HAP-1 (cell line): ENCODE data around the gene FBXL4.
"Not testable (repeated sequence)": the region's sequence is repeated elsewhere in the genome, so short reads cannot be mapped to it uniquely, and the experiment has no call there.

Experiments used
- DNase-seq, 2 experiments: peaks; one replicate each; pipeline ENCODE4 v3.0.0-alpha.2; 2016 to 2020; ENCODE audit warnings: low spot score in 2 of 2
- H3K27me3 ChIP-seq: fragments of 250-450 bp; sonication (Bioruptor Pico); 2 replicates; pipeline ENCODE4 v1.5.1; 2020; ENCODE audit warnings: low read depth, mild to moderate bottlenecking, moderate library complexity
- H3K36me3 ChIP-seq: fragments of 250-450 bp; sonication (Bioruptor Pico); replicated peaks from 2 replicates; pipeline ENCODE4 v1.5.1; 2020; ENCODE audit warnings: mild to moderate bottlenecking
- H3K4me1 ChIP-seq: fragments of 250-450 bp; sonication (Bioruptor Pico); 2 replicates; pipeline ENCODE4 v1.5.1; 2020; ENCODE audit warnings: mild to moderate bottlenecking
- H3K4me3 ChIP-seq: fragments of 250-450 bp; sonication (Bioruptor Pico); 2 replicates; pipeline ENCODE4 v1.5.1; 2020; ENCODE audit warnings: mild to moderate bottlenecking, moderate library complexity
- H3K9me3 ChIP-seq: fragments of 250-450 bp; sonication (Bioruptor Pico); 2 replicates; pipeline ENCODE4 v1.5.1; 2020; ENCODE audit warnings: mild to moderate bottlenecking, moderate library complexity
- in situ Hi-C: fragments of 300-500 bp; cut with MboI; formaldehyde crosslinking; loops from 3 replicates; pipeline ENCODE4 v1.14.3; 2020; ENCODE audit warnings: low sequenced_read_pairs, inconsistent platforms, mixed read lengths

Gene FBXL4

DNA sequence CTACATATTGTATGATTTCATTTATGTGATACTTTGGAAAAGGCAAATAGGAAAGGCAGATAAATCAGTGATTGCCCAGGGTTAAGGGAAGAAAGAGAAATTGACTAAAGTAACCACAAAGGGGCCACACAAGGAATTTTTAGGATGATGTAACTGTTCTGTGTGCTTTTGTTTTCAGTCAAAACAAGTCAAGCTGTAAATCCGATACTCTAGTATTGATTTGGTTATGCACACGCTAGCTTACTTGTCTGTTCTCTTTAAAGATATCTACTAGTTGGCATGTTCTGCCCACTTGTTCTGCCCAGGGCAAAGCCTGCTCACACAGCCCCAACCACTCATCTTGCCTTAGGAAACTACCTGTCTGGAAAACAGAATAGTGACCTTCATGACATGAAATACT is 6.4 kb downstream of the FBXL4 start:
- Histone ChIP-seq H3K27me3 (no peaks in the 10 kb centered on the region), H3K4me1 (peaks cover 15% of the 10 kb centered on the region), H3K9me3 (no peaks in the 10 kb centered on the region), H3K36me3 (no peaks in the 10 kb centered on the region; the same call in 1 of the 2 replicates), H3K4me3 (no peak overlapping the region)
- in situ Hi-C loops = no loop called here
- no peak for DNase-seq

DNA sequence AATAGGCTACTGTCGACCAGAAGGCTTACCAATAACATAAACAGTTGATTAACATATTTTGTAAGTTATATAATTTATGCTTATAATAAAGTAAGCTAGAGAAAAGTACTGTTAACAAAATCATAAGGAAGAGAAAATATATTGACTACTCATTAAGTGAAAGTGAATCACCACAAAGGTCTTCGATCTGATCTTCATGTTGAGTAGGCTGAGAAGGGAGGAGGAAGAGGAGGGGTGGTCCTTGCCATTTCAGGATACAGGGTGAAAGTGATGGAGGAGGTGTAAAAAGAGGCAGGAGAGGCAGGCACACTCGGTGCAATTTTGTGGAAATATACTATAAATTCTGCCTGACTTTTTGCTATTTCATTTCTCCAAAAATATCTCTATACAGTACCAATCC is 10.4 kb downstream of the FBXL4 start:
- in situ Hi-C loops = no loop called here
- no peak overlapping the region for H3K4me3 ChIP-seq
- no peaks in the 10 kb centered on the region for H3K9me3 ChIP-seq
- H3K4me1 ChIP-seq = no peaks in the 10 kb centered on the region
- no peaks in the 10 kb centered on the region for H3K27me3 ChIP-seq
- DNase-seq = no peak
- H3K36me3 ChIP-seq = no peaks in the 10 kb centered on the region; the same call in 1 of the 2 replicates

DNA sequence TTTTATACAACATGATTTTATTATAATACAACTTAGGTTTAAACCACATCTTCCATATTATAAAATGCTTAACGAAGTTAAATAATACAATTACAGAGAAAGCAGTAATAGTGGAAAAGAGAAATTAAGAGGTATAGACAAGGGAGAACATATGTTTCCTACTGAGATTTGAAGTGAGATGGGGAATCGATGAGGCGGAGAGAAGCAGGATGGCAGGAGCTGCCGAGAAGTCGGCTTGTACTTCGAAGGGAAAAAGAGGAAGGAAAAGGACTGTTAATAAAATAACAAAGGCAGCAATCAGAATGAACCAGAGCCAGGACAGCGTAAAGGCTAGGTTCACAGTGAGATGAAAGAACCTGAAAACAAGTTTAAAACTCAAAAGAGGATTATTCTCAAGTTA is 15.4 kb downstream of the FBXL4 start:
- H3K36me3 ChIP-seq = no peaks in the 10 kb centered on the region
- DNase-seq = no peak
- H3K27me3 ChIP-seq = no peaks in the 10 kb centered on the region
- H3K4me3 ChIP-seq = no peak overlapping the region
- H3K9me3 ChIP-seq = no peaks in the 10 kb centered on the region
- in situ Hi-C loops = no loop called here
- no peaks in the 10 kb centered on the region for H3K4me1 ChIP-seq

DNA sequence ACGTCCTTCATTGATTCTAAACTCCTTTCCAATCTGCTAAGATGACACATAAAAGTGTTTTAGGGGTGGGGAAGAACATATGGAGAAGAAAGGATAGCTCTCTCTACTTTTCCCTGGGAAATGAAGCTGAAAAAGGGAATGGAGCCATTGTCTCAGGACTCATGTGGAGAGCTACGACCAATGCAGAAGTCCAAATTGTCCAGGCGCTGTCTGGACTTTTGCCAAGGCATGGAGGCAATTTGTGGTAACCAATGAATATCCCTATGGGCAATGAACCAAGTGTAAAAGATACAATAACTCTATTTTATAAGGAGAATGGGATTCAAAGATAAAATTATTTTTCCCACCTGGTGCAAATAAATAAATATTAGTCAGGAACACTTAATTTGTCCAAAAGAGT is 16.1 kb downstream of the FBXL4 start:
- in situ Hi-C loops = no loop called here
- no peak for DNase-seq
- Histone ChIP-seq H3K4me1 (no peaks in the 10 kb centered on the region; the same call in 1 of the 2 replicates), H3K36me3 (no peaks in the 10 kb centered on the region), H3K9me3 (no peaks in the 10 kb centered on the region), H3K27me3 (no peaks in the 10 kb centered on the region), H3K4me3 (no peak overlapping the region)

DNA sequence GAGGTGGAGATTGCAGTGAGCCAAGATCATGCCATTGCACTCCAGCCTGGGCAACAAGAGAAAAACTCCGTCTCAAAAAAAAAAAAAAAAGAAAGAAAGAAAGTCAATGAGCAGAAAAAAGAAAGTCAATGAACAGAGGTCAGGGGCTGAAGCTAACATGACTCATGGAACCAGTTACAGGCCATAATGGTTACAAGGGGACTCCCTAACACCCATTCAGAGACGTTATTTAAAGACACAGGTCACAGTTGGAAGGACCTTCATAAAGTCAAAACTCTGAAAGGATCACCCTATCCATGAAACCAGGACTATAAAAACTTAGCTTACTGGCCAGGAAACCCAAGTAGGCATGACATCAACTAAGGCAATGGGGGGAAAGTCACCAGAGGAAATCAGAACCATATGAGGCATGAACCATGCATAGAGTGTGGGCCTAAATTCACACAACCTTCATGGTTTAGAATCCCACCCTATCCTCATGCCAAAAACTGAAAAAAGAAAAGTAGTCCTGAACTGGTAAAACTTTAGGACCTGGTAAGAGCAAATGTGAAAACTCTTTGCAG is 18.2 kb downstream of the FBXL4 start:
- peaks cover 16% of the 10 kb centered on the region for H3K4me1 ChIP-seq
- no peaks in the 10 kb centered on the region for H3K9me3 ChIP-seq
- no peak overlapping the region for H3K4me3 ChIP-seq
- in situ Hi-C loops = no loop called here
- no peaks in the 10 kb centered on the region for H3K27me3 ChIP-seq
- DNase-seq = no peak
- H3K36me3 ChIP-seq = no peaks in the 10 kb centered on the region

DNA sequence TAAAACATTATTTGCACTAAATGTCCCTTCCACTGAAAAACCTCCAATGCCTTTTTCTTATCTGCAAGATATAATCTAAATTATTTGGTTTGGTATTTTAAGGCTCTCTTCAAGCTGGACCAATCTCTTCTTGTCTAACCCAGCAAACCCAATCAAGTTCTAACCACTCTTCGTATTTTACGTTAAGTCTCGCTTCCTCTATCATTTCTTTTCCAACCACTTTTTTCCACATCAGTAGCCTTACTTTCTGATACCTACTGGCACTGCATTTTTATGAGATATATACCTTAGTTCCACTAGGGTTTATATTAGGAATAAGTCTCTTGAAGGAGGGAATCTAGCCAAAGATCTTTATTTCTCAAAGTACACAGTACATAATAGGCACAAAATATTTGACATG is 19.1 kb downstream of the FBXL4 start:
- Histone ChIP-seq H3K27me3 (no peaks in the 10 kb centered on the region), H3K4me3 (no peak overlapping the region), H3K4me1 (peaks cover 16% of the 10 kb centered on the region), H3K36me3 (no peaks in the 10 kb centered on the region), H3K9me3 (no peaks in the 10 kb centered on the region)
- in situ Hi-C loops = no loop called here
- DNase-seq = no peak

DNA sequence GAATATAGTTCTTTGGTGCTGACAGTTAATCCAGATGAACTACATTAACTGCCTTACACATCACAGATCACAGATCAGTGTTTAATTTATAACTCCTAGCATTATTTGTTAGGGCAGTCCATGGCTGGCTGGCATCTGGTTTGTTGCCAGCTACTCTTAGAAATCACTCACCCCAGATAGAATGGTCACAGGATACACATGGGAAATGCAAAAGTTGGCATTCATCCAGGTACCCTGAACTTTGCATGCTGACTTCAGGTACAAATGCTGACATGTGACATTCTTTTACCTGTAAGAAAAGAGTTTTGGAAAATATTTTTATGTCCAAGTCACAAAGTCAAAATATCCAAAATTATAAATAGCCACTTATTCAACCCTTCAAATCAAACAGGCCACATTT is 20.2 kb downstream of the FBXL4 start:
- DNase-seq = no peak
- Histone ChIP-seq H3K27me3 (no peaks in the 10 kb centered on the region), H3K4me3 (no peak overlapping the region), H3K36me3 (no peaks in the 10 kb centered on the region), H3K9me3 (no peaks in the 10 kb centered on the region), H3K4me1 (peaks cover 16% of the 10 kb centered on the region)
- in situ Hi-C loops = no loop called here

DNA sequence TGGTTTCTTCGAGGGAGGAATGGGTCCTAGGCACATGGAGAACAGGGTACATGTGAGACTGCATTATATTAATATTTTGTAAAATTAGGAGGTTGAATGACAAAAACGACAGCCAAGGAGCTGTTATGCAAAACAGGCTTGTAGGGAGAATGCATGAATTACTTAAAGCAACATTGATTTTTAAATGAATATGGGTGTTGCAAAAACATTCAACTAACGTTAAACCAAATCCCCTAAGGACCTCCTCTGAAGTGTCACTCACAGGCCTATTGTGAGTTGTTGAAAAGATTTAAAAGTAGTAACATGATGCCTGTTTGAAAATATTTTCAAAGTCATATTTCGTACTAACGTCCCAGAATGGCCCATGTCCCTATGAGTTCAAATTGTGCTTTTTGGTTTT is 21.9 kb downstream of the FBXL4 start:
- no peaks in the 10 kb centered on the region for H3K36me3 ChIP-seq
- no peak overlapping the region for H3K4me3 ChIP-seq
- in situ Hi-C loops = no loop called here
- no peaks in the 10 kb centered on the region for H3K27me3 ChIP-seq
- peaks cover 16% of the 10 kb centered on the region for H3K4me1 ChIP-seq
- H3K9me3 ChIP-seq = no peaks in the 10 kb centered on the region
- DNase-seq = peak; percentile 28 to 85

DNA sequence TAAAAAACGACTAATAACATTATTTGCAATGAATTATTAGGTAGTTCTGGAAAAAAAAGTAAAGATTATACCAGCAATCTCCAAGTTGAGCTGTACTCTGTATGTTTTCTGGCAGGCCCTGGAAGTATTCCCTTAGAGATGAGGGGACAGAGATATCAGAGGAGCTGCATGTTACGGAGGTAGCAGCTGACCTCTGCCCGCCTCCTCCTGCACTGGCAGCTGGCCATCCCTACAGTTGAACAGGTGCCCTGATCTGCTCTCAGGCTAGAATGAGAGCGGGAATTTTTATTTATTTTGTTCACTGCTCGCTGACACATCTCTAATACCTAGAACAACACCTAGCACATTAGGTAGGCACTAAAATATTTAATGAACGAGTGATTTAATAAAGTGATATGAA is 23.1 kb downstream of the FBXL4 start:
- H3K4me1 ChIP-seq = peaks cover 16% of the 10 kb centered on the region
- in situ Hi-C loops = no loop called here
- no peak for DNase-seq
- no peak overlapping the region for H3K4me3 ChIP-seq
- no peaks in the 10 kb centered on the region for H3K9me3 ChIP-seq
- no peaks in the 10 kb centered on the region for H3K36me3 ChIP-seq
- H3K27me3 ChIP-seq = no peaks in the 10 kb centered on the region

DNA sequence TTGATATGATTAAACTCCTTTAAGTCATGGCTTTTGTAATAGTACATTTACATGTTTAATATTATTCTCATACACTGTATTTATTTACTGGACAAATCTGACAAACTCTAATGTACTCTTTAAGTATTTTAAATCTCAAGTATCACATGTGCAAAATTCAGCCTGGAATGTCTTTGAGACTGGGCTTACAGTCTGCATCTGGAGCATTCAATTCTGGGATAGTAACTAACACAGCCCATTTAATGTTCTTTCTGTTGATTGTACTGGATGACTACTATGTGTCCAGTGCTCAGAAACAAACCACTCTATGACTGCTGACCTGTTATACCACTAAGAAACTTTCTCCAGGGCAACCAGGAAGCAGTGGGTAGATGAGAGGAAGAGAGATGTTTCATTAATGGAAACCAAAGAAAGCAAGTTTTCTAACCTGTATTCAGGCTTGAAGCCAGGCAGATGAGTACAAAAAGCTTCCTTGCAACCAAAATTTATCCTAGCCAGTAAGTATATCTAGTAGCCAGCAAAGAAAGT is 26.8 kb downstream of the FBXL4 start:
- Histone ChIP-seq H3K36me3 (no peaks in the 10 kb centered on the region), H3K4me3 (no peak overlapping the region), H3K27me3 (no peaks in the 10 kb centered on the region), H3K4me1 (peaks cover 9% of the 10 kb centered on the region), H3K9me3 (no peaks in the 10 kb centered on the region)
- in situ Hi-C loops = no loop called here
- DNase-seq = no peak

DNA sequence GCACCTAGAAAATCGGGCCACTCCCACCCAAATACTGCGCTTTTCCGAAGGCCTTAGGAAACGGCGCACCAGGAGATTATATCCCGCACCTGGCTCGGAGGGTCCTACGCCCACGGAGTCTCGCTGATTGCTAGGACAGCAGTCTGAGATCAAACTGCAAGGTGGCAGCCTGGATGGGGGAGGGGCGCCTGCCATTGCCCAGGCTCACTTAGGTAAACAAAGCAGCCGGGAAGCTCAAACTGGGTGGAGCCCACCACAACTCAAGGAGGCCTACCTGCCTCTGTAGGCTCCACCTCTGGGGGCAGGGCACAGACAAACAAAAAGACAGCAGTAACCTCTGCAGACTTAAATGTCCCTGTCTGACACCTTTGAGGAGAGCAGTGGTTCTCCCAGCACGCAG is 36.8 kb downstream of the FBXL4 start:
- H3K36me3 ChIP-seq, in situ Hi-C loops, DNase-seq, H3K4me3 ChIP-seq, H3K4me1 ChIP-seq, H3K27me3 ChIP-seq, H3K9me3 ChIP-seq: not testable (repeated sequence)

DNA sequence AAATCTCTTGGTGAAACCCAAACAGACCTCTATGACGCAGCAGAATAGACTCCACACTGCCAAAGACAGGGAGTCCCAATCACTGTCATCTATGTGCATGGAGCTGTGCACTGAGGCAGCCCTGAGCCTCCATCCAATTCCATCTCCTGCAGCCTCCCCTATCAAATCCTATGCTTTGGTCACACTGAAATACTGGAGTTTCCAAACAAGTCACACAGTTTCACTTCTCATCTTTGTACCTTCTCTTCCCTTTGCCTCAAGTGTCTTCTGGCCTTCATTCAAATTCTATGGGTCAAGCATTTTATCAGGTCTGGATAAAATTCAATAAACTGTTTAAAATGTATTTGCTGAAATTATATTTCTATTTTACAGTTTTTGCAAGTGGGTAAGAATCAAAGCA is 38.5 kb downstream of the FBXL4 start:
- DNase-seq = no peak
- Histone ChIP-seq H3K36me3 (peaks cover 1% of the 10 kb centered on the region), H3K27me3 (no peaks in the 10 kb centered on the region), H3K4me1 (no peaks in the 10 kb centered on the region), H3K4me3 (no peak overlapping the region), H3K9me3 (no peaks in the 10 kb centered on the region)
- in situ Hi-C loops = no loop called here

DNA sequence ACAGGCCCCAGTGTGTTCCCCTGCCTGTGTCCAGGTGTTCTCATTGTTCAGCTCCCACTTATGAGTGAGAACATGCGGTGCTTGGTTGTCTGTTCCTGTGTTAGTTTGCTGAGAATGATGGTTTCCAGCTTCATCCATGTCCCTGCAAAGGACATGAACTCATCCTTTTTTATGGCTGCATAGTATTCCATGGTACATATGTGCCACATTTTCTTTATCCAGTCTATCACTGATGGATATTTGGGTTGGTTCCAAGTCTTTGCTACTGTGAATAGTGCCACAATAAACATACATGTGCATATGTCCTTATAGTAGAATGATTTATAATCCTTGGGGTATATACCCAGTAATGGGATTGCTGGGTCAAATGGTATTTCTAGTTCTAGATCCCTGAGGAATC is 41.4 kb downstream of the FBXL4 start:
- H3K27me3 ChIP-seq, H3K4me1 ChIP-seq, H3K36me3 ChIP-seq, H3K4me3 ChIP-seq, DNase-seq, H3K9me3 ChIP-seq, in situ Hi-C loops: not testable (repeated sequence)

DNA sequence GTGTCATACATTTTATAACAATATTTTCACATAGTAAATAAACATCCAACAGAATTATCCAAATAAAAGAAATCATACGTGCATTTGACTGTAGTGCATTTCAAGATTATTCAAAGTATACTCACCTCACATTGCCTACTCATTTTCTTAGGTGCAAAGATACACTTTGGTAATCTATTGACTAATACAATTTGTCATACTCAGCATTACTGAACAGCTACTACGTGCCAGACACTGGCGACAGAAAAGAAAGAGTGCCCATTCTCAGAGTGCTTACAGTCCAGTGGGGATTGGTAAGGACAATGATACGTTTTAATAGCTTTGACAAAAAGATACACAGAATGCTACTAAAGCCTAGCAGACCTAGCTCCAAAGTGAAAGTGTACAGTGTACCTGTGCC is 42.0 kb downstream of the FBXL4 start:
- in situ Hi-C loops = no loop called here
- Histone ChIP-seq H3K27me3 (no peaks in the 10 kb centered on the region), H3K36me3 (peaks cover 4% of the 10 kb centered on the region), H3K4me1 (no peaks in the 10 kb centered on the region), H3K4me3 (no peak overlapping the region), H3K9me3 (no peaks in the 10 kb centered on the region)
- DNase-seq = no peak

DNA sequence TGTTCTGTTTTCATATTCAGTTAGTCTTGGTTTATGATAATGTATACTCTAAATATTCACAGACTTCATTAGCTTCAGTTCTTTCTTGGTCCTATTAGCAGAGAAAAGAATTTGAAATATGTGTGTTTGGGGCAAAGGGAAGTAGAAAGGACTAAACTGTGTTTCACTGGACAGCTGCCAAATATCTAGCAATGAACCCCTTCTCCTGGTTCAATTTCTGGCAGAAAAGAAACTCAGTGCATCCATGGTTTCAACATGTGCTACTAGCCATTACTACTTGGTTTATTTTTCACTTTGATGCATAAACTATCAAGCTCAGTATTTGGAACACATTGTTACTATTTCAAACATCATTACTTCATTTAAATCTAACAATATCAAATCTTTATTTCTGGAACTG is 43.6 kb downstream of the FBXL4 start:
- peaks cover 14% of the 10 kb centered on the region for H3K36me3 ChIP-seq
- no peak for DNase-seq
- no peaks in the 10 kb centered on the region for H3K27me3 ChIP-seq
- no peaks in the 10 kb centered on the region for H3K9me3 ChIP-seq
- H3K4me3 ChIP-seq = no peak overlapping the region
- in situ Hi-C loops = no loop called here
- H3K4me1 ChIP-seq = no peaks in the 10 kb centered on the region
